Stomach (tissue), 4 donors: Measurements from ENCODE around the gene GATM.

ENCODE experiments used
- POLR2A ChIP-seq, 4 donors: fragments of 450-650 bp; IDR thresholded peaks; one replicate each; pipeline ENCODE4 v1.6.1; 2016; ENCODE audit warnings: antibody characterized with exemption in 4 of 4, control low read depth in 2 of 4, mild to moderate bottlenecking in 1 of 4, moderate library complexity in 1 of 4
- TF ChIP-seq, protein P1 (sequence below), 7 experiments: fragments of 450-650 bp in 4 of 7; fragments of 200-600 bp in 3 of 7; sonication (generic) in 3 of 7; IDR thresholded peaks; one replicate each; pipeline ENCODE4 v1.5.1; 2016 to 2019; ENCODE audit warnings: antibody characterized with exemption in 7 of 7, control low read depth in 2 of 7, mild to moderate bottlenecking in 1 of 7

DNA sequence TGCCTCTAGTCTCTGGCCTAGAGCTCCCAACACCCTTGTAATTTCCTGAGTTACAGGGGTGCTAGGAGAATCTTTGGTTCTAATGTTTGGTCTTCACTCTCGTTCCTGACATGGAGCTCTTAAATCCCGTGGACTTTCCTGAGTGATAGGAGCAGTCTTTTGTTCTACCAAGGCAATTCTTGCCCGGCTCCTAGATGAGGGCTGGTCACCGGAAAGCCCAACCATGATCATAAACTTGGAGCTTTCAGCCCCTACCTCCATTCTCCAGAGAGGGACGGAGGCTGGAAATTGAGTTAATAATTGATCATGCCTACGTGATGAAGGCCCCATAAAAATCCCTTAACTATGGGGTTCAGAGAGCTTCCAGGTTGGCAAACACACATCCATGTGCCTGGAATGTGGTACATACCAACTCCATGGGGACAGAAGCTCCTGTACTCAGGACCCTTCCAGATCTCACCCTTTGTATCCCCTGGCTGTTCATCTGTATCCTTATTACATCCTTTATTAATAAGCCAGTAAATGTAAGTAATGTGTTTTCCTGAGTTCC lies 18.8 kb upstream of the GATM start:
- TF ChIP-seq, protein P1, sequence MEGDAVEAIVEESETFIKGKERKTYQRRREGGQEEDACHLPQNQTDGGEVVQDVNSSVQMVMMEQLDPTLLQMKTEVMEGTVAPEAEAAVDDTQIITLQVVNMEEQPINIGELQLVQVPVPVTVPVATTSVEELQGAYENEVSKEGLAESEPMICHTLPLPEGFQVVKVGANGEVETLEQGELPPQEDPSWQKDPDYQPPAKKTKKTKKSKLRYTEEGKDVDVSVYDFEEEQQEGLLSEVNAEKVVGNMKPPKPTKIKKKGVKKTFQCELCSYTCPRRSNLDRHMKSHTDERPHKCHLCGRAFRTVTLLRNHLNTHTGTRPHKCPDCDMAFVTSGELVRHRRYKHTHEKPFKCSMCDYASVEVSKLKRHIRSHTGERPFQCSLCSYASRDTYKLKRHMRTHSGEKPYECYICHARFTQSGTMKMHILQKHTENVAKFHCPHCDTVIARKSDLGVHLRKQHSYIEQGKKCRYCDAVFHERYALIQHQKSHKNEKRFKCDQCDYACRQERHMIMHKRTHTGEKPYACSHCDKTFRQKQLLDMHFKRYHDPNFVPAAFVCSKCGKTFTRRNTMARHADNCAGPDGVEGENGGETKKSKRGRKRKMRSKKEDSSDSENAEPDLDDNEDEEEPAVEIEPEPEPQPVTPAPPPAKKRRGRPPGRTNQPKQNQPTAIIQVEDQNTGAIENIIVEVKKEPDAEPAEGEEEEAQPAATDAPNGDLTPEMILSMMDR (IDR thresholded peaks at IDR 0.05), result no peak
- no peak for TF ChIP-seq POLR2A (IDR thresholded peaks at IDR 0.05)
